Activated CD4-positive, CD25-positive, alpha-beta regulatory T cell treated with anti-CD3 and anti-CD28 coated beads, Interleukin-2, amount 50 U/mL, for 16 hours (primary cell): ENCODE results near the gene FIGNL2.
"Not testable (repeated sequence)": the region's sequence is repeated elsewhere in the genome, so short reads cannot be mapped to it uniquely, and the experiment has no call there.

Experiments
- DNase-seq: peaks from one replicate; pipeline ENCODE4 v3.0.0-alpha.2; 2020; ENCODE audit warnings: low read depth, low spot score

The FIGNL2 gene

GRCh38 chr12:51836041-51836826, 12.3 kb downstream of the FIGNL2 start:
- no peak for DNase-seq

GRCh38 chr12:51834411-51834810, 14.1 kb downstream of the FIGNL2 start:
- DNase-seq = no peak

- no peak for DNase-seq
Observed at GRCh38 chr12:51833448-51834227, 14.9 kb downstream of the FIGNL2 start.

GRCh38 chr12:51832354-51833107, 16.0 kb downstream of the FIGNL2 start:
- no peak for DNase-seq

GRCh38 chr12:51831817-51832216, 16.7 kb downstream of the FIGNL2 start:
- DNase-seq = not testable (repeated sequence)

GRCh38 chr12:51829641-51830040, 18.9 kb downstream of the FIGNL2 start:
- DNase-seq = no peak

- no peak for DNase-seq
Observed at GRCh38 chr12:51829011-51829481, 19.5 kb downstream of the FIGNL2 start.

- no peak for DNase-seq
Observed at GRCh38 chr12:51827925-51828818, 20.3 kb downstream of the FIGNL2 start.

GRCh38 chr12:51826881-51827280, 21.6 kb downstream of the FIGNL2 start:
- DNase-seq = no peak

GRCh38 chr12:51825216-51825615, 23.3 kb downstream of the FIGNL2 start:
- DNase-seq = no peak

- DNase-seq = no peak
Observed at GRCh38 chr12:51823875-51824565, 24.5 kb downstream of the FIGNL2 start.

- no peak for DNase-seq
Observed at GRCh38 chr12:51822956-51823355, 25.6 kb downstream of the FIGNL2 start.

GRCh38 chr12:51822261-51822616, 26.3 kb downstream of the FIGNL2 start:
- no peak for DNase-seq

- no peak for DNase-seq
Observed at GRCh38 chr12:51821440-51822260, 26.9 kb downstream of the FIGNL2 start.

- peak; percentile 45 for DNase-seq
Observed at GRCh38 chr12:51820526-51821439, 27.7 kb downstream of the FIGNL2 start.

GRCh38 chr12:51819736-51820525, 28.6 kb downstream of the FIGNL2 start:
- no peak for DNase-seq

GRCh38 chr12:51818566-51819300, 29.8 kb downstream of the FIGNL2 start:
- no peak for DNase-seq
